B cell (primary cell): ENCODE data around the gene HSPA12A. TPM values are rescaled to one million over a fixed set of nuclear protein-coding genes. Genes with fewer than 3 reads are reported as not detected.

Source experiments
- ATAC-seq: fragments of 200-7000 bp; cut with Tn5 transposase; one replicate; pipeline ENCODE4 v1.10.0; 2021; ENCODE audit warnings: low read depth, mild to moderate bottlenecking, moderate number of reproducible peaks, moderate library complexity
- CTCF ChIA-PET: fragments of 350-600 bp; sonication (Branson Sonifier 250); formaldehyde crosslinking; loops from one replicate; lab custom pipeline; 2021; ENCODE audit warnings: antibody characterized with exemption, inconsistent platforms; lab: Charles Lee
- POLR2A ChIA-PET: fragments of 350-600 bp; sonication (Branson Sonifier 250); formaldehyde crosslinking; loops from one replicate; lab custom pipeline; 2021; ENCODE audit warnings: antibody characterized with exemption; lab: Charles Lee
- DNase-seq: peaks from one replicate; pipeline ENCODE4 v3.0.0; 2013
- H2AFZ ChIP-seq: 2 replicates; pipeline ENCODE4 v1.6.1; 2012; ENCODE audit warnings: mild to moderate bottlenecking, low read depth, low read length; ENCODE audit not compliant: insufficient read depth, poor library complexity, severe bottlenecking
- H3K27ac ChIP-seq, 2 donors: 1 replicate in 1 of 2; 2 replicates in 1 of 2; pipeline ENCODE4 v1.5.1; 2012 to 2013; ENCODE audit warnings: low read length in 2 of 2, mild to moderate bottlenecking in 2 of 2, moderate library complexity in 1 of 2
- H3K27me3 ChIP-seq, 4 experiments: fragments of 200-600 bp in 1 of 4; sonication (generic) in 1 of 4; replicated peaks in 1 of 4; 1 replicate in 2 of 4; 2 replicates in 2 of 4; pipeline versions ENCODE4 v1.6.1 to v1.7.0; 2013 to 2016; ENCODE audit warnings: low read length in 3 of 4, mild to moderate bottlenecking in 2 of 4, mixed read lengths in 1 of 4, moderate library complexity in 1 of 4; ENCODE audit not compliant: insufficient read depth in 4 of 4, control insufficient read depth in 3 of 4; ENCODE audit errors: control extremely low read depth in 1 of 4
- H3K36me3 ChIP-seq, 2 experiments: replicated peaks in 1 of 2; 1 replicate in 1 of 2; 2 replicates in 1 of 2; pipeline versions ENCODE4 v1.6.1 to v1.7.1; 2013; ENCODE audit warnings: low read length in 1 of 2; ENCODE audit not compliant: insufficient read depth in 2 of 2, control insufficient read depth in 1 of 2; ENCODE audit errors: control extremely low read depth in 1 of 2, extremely low read depth in 1 of 2
- H3K4me1 ChIP-seq, 2 donors: fragments of 200-600 bp in 1 of 2; sonication (generic) in 1 of 2; 1 replicate in 1 of 2; 2 replicates in 1 of 2; pipeline versions ENCODE4 v1.5.1 to v1.6.1; 2013 to 2017; ENCODE audit warnings: low read length in 2 of 2; ENCODE audit not compliant: control insufficient read depth in 2 of 2, insufficient read depth in 2 of 2
- H3K4me2 ChIP-seq: replicated peaks from 2 replicates; pipeline ENCODE3; 2012; ENCODE audit warnings: mild to moderate bottlenecking, low read depth, low read length; ENCODE audit not compliant: poor library complexity, severe bottlenecking
- H3K4me3 ChIP-seq, 5 experiments: fragments of 200-600 bp in 1 of 5; sonication (generic) in 1 of 5; 1 replicate in 3 of 5; 2 replicates in 2 of 5; pipeline versions ENCODE4 v1.5.1 to v1.7.0; 2011 to 2016; ENCODE audit warnings: low read length in 4 of 5, mild to moderate bottlenecking in 4 of 5, low read depth in 2 of 5, control low read depth in 1 of 5, moderate library complexity in 1 of 5; ENCODE audit not compliant: insufficient read depth in 1 of 5; ENCODE audit errors: control extremely low read depth in 1 of 5, extremely low read depth in 1 of 5
- H3K79me2 ChIP-seq: fragments of 200-600 bp; sonication (generic); one replicate; pipeline ENCODE4 v1.6.0; 2016; ENCODE audit warnings: low read length; ENCODE audit not compliant: control insufficient read depth, insufficient read depth
- H3K9ac ChIP-seq: fragments of 200-600 bp; sonication (generic); 2 replicates; pipeline ENCODE4 v1.6.1; 2017; ENCODE audit warnings: mild to moderate bottlenecking, low read length, moderate library complexity
- H3K9me3 ChIP-seq, 3 donors: one replicate each; pipeline versions ENCODE4 v1.6.1 to v1.7.1; 2013; ENCODE audit warnings: low read length in 2 of 3; ENCODE audit not compliant: control insufficient read depth in 2 of 3, insufficient read depth in 1 of 3; ENCODE audit errors: control extremely low read depth in 1 of 3
- H4K20me1 ChIP-seq: 2 replicates; pipeline ENCODE4 v1.6.0; 2012; ENCODE audit warnings: mild to moderate bottlenecking, low read length; ENCODE audit not compliant: insufficient read depth, control insufficient read depth, poor library complexity, severe bottlenecking
- H3K27ac Mint-ChIP-seq: one replicate; pipeline ENCODE4 v1.8.0; 2021; ENCODE audit warnings: mixed read lengths
- H3K27me3 Mint-ChIP-seq: one replicate; pipeline ENCODE4 v1.8.0; 2021; ENCODE audit warnings: mixed read lengths
- H3K4me1 Mint-ChIP-seq: one replicate; pipeline ENCODE4 v1.8.0; 2021; ENCODE audit warnings: mixed read lengths
- H3K4me3 Mint-ChIP-seq: one replicate; pipeline ENCODE4 v1.8.0; 2021; ENCODE audit warnings: mixed read lengths
- H3K9me3 Mint-ChIP-seq: one replicate; pipeline ENCODE4 v1.8.0; 2022; ENCODE audit warnings: mixed read lengths; ENCODE audit not compliant: insufficient read depth
- CTCF ChIP-seq: fragments of 200-600 bp; IDR thresholded peaks from one replicate; pipeline ENCODE4 v1.8.0; 2022; ENCODE audit warnings: antibody characterized with exemption, mild to moderate bottlenecking
- EZH2 ChIP-seq: IDR thresholded peaks from 2 replicates; pipeline ENCODE4 v1.6.1; 2012; ENCODE audit warnings: borderline replicate concordance, low read depth, mild to moderate bottlenecking, moderate library complexity, low read length; ENCODE audit not compliant: insufficient read depth, poor library complexity, severe bottlenecking
- WGBS: methylation state at CpG from one replicate; pipeline ENCODE4 v1.1.5; 2013; ENCODE audit warnings: missing lambda C conversion rate; ENCODE audit not compliant: insufficient coverage; 5-methylcytosine and 5-hydroxymethylcytosine counted together
- intact Hi-C: fragments of 100-400 bp; cut with micrococcal nuclease; formaldehyde crosslinking; loops from one replicate; pipeline ENCODE4 v1.10.0; 2022
- polyA plus RNA-seq: library from polyadenylated mRNA; depleted of rRNA; stranded (reverse); fragments of >200 nt; gene quantifications from 2 replicates; pipeline ENCODE4 v1.2.3, GENCODE V29; 2012
- total RNA-seq, 2 donors: library from RNA; stranded (reverse); fragments of 120-200 nt in 1 of 2; gene quantifications; 1 replicate in 1 of 2; 2 replicates in 1 of 2; pipeline versions ENCODE4 v1.2.3 to v1.2.4, GENCODE V29; 2013 to 2022

The HSPA12A gene
- total and polyA plus RNA-seq, 2 donors (not counting 1 experiment from before 2014, with no cell fraction given), result 2.1 to 17.7 TPM

- ChIA-PET CTCF (no interaction called here), POLR2A (no interaction called here)
- Histone ChIP-seq H3K4me3 (no peak overlapping the region), H3K4me1 (no peaks in the 10 kb centered on the region), H3K9me3 (peaks cover 0 to 13% (median 0%) of the 10 kb centered on the region in 3 donors), H3K27me3 (peaks cover 0 to 29% (median 8%) of the 10 kb centered on the region in 4 experiments), H3K9ac (no peak overlapping the region), H3K79me2 (no peaks in the 10 kb centered on the region), H4K20me1 (no peaks in the 10 kb centered on the region), H3K4me2 (no peak overlapping the region), H3K36me3 (no peaks in the 10 kb centered on the region), H3K27ac (no peak overlapping the region), H2AFZ (no peak overlapping the region)
- TF ChIP-seq CTCF (no peak), EZH2 (no peak)
- intact Hi-C loops, result no loop called here
- Mint-ChIP-seq H3K9me3 (peaks cover 5% of the 10 kb centered on the region), H3K4me3 (no peak overlapping the region), H3K27ac (no peak overlapping the region), H3K27me3 (peaks cover 38% of the 10 kb centered on the region), H3K4me1 (peaks cover 8% of the 10 kb centered on the region)
- no peak for ATAC-seq
- DNase-seq, result no peak
- no CpG with 5 or more reads among the region's 1 CpG for WGBS
Observed at GRCh38 chr10:116748041-116748440, 5.7 kb upstream of the HSPA12A start.

DNA sequence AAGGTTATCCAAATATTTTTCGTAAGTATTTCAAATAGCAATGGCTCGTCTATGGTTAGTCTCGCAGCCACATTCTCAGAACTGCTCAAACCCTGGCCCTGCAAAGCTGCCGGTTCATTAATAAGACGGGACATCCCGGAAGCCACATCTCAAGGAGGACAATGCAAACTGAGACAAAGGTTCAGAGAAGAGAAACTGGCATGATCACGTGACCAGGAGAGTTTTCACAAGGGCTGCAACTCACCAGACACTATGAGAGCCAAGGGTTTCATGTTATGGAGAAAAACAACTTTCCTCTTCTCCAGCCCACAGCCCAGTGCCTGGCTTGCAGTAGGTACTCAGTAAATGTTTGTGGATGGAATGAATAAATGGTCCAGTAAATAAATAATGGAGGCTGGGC, 5.0 kb upstream of the HSPA12A start:
- Histone ChIP-seq H3K9ac (no peak overlapping the region), H3K27ac (no peak overlapping the region), H3K4me3 (no peak overlapping the region), H3K4me1 (no peaks in the 10 kb centered on the region), H3K36me3 (no peaks in the 10 kb centered on the region), H3K4me2 (no peak overlapping the region), H3K79me2 (no peaks in the 10 kb centered on the region), H3K9me3 (peaks cover 0 to 13% (median 0%) of the 10 kb centered on the region in 3 donors), H4K20me1 (no peaks in the 10 kb centered on the region), H3K27me3 (peaks cover 0 to 30% (median 8%) of the 10 kb centered on the region in 4 experiments), H2AFZ (no peak overlapping the region)
- Mint-ChIP-seq H3K4me1 (peaks cover 8% of the 10 kb centered on the region), H3K27me3 (peaks cover 38% of the 10 kb centered on the region), H3K27ac (no peak overlapping the region), H3K4me3 (no peak overlapping the region), H3K9me3 (peaks cover 5% of the 10 kb centered on the region)
- CTCF ChIA-PET, result no interaction called here
- ATAC-seq, result no peak
- 70% methylated on average over 5 of the region's 7 CpGs for WGBS
- DNase-seq, result no peak
- no peak for TF ChIP-seq CTCF
- TF ChIP-seq EZH2, result no peak
- intact Hi-C loops, result no loop called here
- POLR2A ChIA-PET, result no interaction called here
